H1 (cell line): ENCODE measurements around the gene RGS6. TPM values are rescaled to one million over a fixed set of nuclear protein-coding genes. Genes with fewer than 3 reads are reported as not detected.
A peak's percentile ranks its signal among the peaks of the same experiment; 100 is the strongest.

Experiments
- CTCF ChIA-PET: fragments of 300-600 bp; sonication (Branson Sonifier 250); formaldehyde crosslinking; loops from one replicate; lab custom pipeline; 2021; ENCODE audit not compliant: partially characterized antibody; lab: Charles Lee
- POLR2A ChIA-PET: fragments of 300-600 bp; sonication (Branson Sonifier 250); formaldehyde crosslinking; loops from one replicate; lab custom pipeline; 2021; ENCODE audit warnings: inconsistent platforms; ENCODE audit not compliant: partially characterized antibody; lab: Charles Lee
- DNase-seq, 2 experiments: peaks; one replicate each; pipeline versions ENCODE4 v3.0.0 to v3.0.0-alpha.2; 2010 to 2022; ENCODE audit warnings: low spot score in 2 of 2, low read depth in 1 of 2, mixed read lengths in 1 of 2
- FAIRE-seq: peaks from 2 replicates; lab custom pipeline; 2011; peaks lifted over from hg19 to GRCh38; lab: Jason Lieb, UNC
- H2AFZ ChIP-seq: 2 replicates; pipeline ENCODE4 v1.8.1; 2012; ENCODE audit warnings: low read length, inconsistent platforms
- H2AK5ac ChIP-seq: 2 replicates; pipeline ENCODE4 v1.6.1; 2013; ENCODE audit warnings: low read depth, low read length
- H2BK120ac ChIP-seq: replicated peaks from 2 replicates; pipeline ENCODE3; 2013; ENCODE audit warnings: low read depth, low read length, inconsistent platforms
- H2BK12ac ChIP-seq: 2 replicates; pipeline ENCODE4 v1.6.1; 2013; ENCODE audit warnings: low read depth, low read length
- H2BK15ac ChIP-seq: 2 replicates; pipeline ENCODE4 v1.6.1; 2013; ENCODE audit warnings: low read length
- H2BK20ac ChIP-seq: 2 replicates; pipeline ENCODE4 v1.6.1; 2013; ENCODE audit warnings: low read length
- H2BK5ac ChIP-seq: 2 replicates; pipeline ENCODE4 v1.6.1; 2013; ENCODE audit warnings: low read depth, low read length
- H3K14ac ChIP-seq: 2 replicates; pipeline ENCODE4 v1.6.1; 2013; ENCODE audit warnings: inconsistent platforms; ENCODE audit not compliant: insufficient read length
- H3K18ac ChIP-seq: 2 replicates; pipeline ENCODE4 v1.6.1; 2013; ENCODE audit warnings: low read length; ENCODE audit errors: extremely low read depth
- H3K23ac ChIP-seq: 2 replicates; pipeline ENCODE4 v1.6.1; 2013; ENCODE audit warnings: inconsistent platforms; ENCODE audit not compliant: insufficient read length
- H3K23me2 ChIP-seq: 2 replicates; pipeline ENCODE4 v1.6.1; 2013; ENCODE audit warnings: low read depth, low read length
- H3K27ac ChIP-seq: 2 replicates; pipeline ENCODE4 v1.6.1; 2011; ENCODE audit warnings: low read depth, low read length, inconsistent platforms
- H3K27me3 ChIP-seq, 4 experiments: replicated peaks in 1 of 4; 1 replicate in 1 of 4; 2 replicates in 3 of 4; pipeline versions ENCODE4 v1.6.1 to v1.8.1; 2011 to 2013; ENCODE audit warnings: low read length in 3 of 4, mild to moderate bottlenecking in 3 of 4, inconsistent platforms in 2 of 4, mixed read lengths in 2 of 4, moderate library complexity in 1 of 4; ENCODE audit not compliant: control insufficient read depth in 3 of 4, insufficient read depth in 3 of 4; ENCODE audit errors: extremely low read depth in 1 of 4
- H3K36me3 ChIP-seq, 4 experiments: 2 replicates each; pipeline versions ENCODE4 v1.6.1 to v1.8.1; 2011 to 2013; ENCODE audit warnings: mild to moderate bottlenecking in 4 of 4, low read length in 3 of 4, moderate library complexity in 2 of 4, control low read depth in 1 of 4, inconsistent platforms in 1 of 4; ENCODE audit not compliant: insufficient read depth in 4 of 4, control insufficient read depth in 2 of 4
- H3K4ac ChIP-seq: replicated peaks from 2 replicates; pipeline ENCODE3; 2013; ENCODE audit warnings: low read length, low read depth, mixed read lengths, inconsistent platforms; ENCODE audit not compliant: insufficient read length
- H3K4me1 ChIP-seq, 4 experiments: replicated peaks in 1 of 4; 1 replicate in 1 of 4; 2 replicates in 3 of 4; pipeline versions ENCODE4 v1.6.1 to v1.8.1; 2011 to 2013; ENCODE audit warnings: low read length in 3 of 4, inconsistent platforms in 2 of 4, mixed read lengths in 1 of 4; ENCODE audit not compliant: insufficient read depth in 4 of 4, control insufficient read depth in 3 of 4
- H3K4me2 ChIP-seq, 2 experiments: 2 replicates each; pipeline versions ENCODE4 v1.6.1 to v1.8.1; 2011 to 2013; ENCODE audit warnings: low read depth in 2 of 2, low read length in 2 of 2, control low read depth in 1 of 2, inconsistent platforms in 1 of 2, mild to moderate bottlenecking in 1 of 2; ENCODE audit not compliant: insufficient read depth in 1 of 2
- H3K4me3 ChIP-seq, 4 experiments: fragments of 200-600, 300-600 bp in 1 of 4; sonication (generic), shearing (Covaris generic), sonication (Bioruptor Twin) in 1 of 4; 2 replicates each; pipeline versions ENCODE4 v1.5.1 to v1.8.1; 2011 to 2016; ENCODE audit warnings: low read length in 4 of 4, low read depth in 3 of 4, control low read depth in 2 of 4, inconsistent platforms in 2 of 4, mild to moderate bottlenecking in 2 of 4, mixed read lengths in 1 of 4, moderate library complexity in 1 of 4; ENCODE audit not compliant: insufficient read depth in 2 of 4; ENCODE audit errors: extremely low read depth in 1 of 4
- H3K56ac ChIP-seq: replicated peaks from 2 replicates; pipeline ENCODE3; 2013; ENCODE audit warnings: low read depth, mild to moderate bottlenecking, mixed read lengths, low read length, inconsistent platforms; ENCODE audit not compliant: insufficient read length
- H3K79me1 ChIP-seq: 2 replicates; pipeline ENCODE4 v1.6.1; 2013; ENCODE audit warnings: low read depth, low read length, control low read depth
- H3K79me2 ChIP-seq, 2 experiments: 2 replicates each; pipeline versions ENCODE4 v1.6.1 to v1.8.1; 2012 to 2013; ENCODE audit warnings: low read length in 2 of 2, mild to moderate bottlenecking in 2 of 2, inconsistent platforms in 1 of 2; ENCODE audit not compliant: insufficient read depth in 2 of 2, control insufficient read depth in 1 of 2
- H3K9ac ChIP-seq, 4 experiments: replicated peaks in 1 of 4; 1 replicate in 1 of 4; 2 replicates in 3 of 4; pipeline versions ENCODE4 v1.6.1 to v1.8.1; 2011 to 2013; ENCODE audit warnings: low read depth in 3 of 4, low read length in 3 of 4, control low read depth in 2 of 4, mild to moderate bottlenecking in 2 of 4, moderate library complexity in 2 of 4, inconsistent platforms in 1 of 4; ENCODE audit errors: extremely low read depth in 1 of 4
- H3K9me3 ChIP-seq, 2 experiments: 2 replicates each; pipeline versions ENCODE4 v1.6.1 to v1.8.1; 2012 to 2013; ENCODE audit warnings: mild to moderate bottlenecking in 2 of 2, moderate library complexity in 2 of 2, control low read depth in 1 of 2, inconsistent platforms in 1 of 2, low read depth in 1 of 2, low read length in 1 of 2, mixed read lengths in 1 of 2; ENCODE audit not compliant: insufficient read depth in 2 of 2
- H4K20me1 ChIP-seq, 2 experiments: replicated peaks in 1 of 2; 2 replicates each; pipeline versions ENCODE3 to v1.8.1; 2011 to 2013; ENCODE audit warnings: inconsistent platforms in 2 of 2, low read length in 2 of 2, mild to moderate bottlenecking in 1 of 2; ENCODE audit not compliant: insufficient read depth in 2 of 2, control insufficient read depth in 1 of 2
- H4K5ac ChIP-seq: 2 replicates; pipeline ENCODE4 v1.6.1; 2013; ENCODE audit warnings: low read length, low read depth, mixed read lengths, inconsistent platforms; ENCODE audit not compliant: insufficient read length
- H4K8ac ChIP-seq: 2 replicates; pipeline ENCODE4 v1.8.0; 2013; ENCODE audit warnings: mild to moderate bottlenecking, moderate library complexity, low read length, inconsistent platforms; ENCODE audit not compliant: insufficient read depth; ENCODE audit errors: extremely low read depth
- H4K91ac ChIP-seq: replicated peaks from 2 replicates; pipeline ENCODE3; 2013; ENCODE audit warnings: low read length, mixed read lengths, inconsistent platforms; ENCODE audit not compliant: insufficient read length
- CBX8 ChIP-seq: fragments of 300-800, 300-1000 bp; sonication (generic); IDR thresholded peaks from 2 replicates; pipeline ENCODE4 v1.7.1; 2016; ENCODE audit warnings: low read depth, low read length, borderline replicate concordance
- CHD2 ChIP-seq: IDR thresholded peaks from 2 replicates; pipeline ENCODE4 v1.6.1; 2012; ENCODE audit warnings: low read length, improper control_type of control experiment
- KDM1A ChIP-seq: fragments of 200-600, 300-600 bp; sonication (generic); IDR thresholded peaks from 2 replicates; pipeline ENCODE4 v1.7.1; 2016; ENCODE audit warnings: mild to moderate bottlenecking, low read length, borderline replicate concordance
- KDM5A ChIP-seq: fragments of 200-600 bp; IDR thresholded peaks from 2 replicates; pipeline ENCODE4 v1.7.1; 2012; ENCODE audit warnings: mild to moderate bottlenecking, low read length, inconsistent platforms, mixed read lengths
- RFX5 ChIP-seq: IDR thresholded peaks from 2 replicates; pipeline ENCODE4 v1.6.1; 2011; ENCODE audit warnings: low read depth, low read length, improper control_type of control experiment, borderline replicate concordance
- RNF2 ChIP-seq: fragments of 200-900, 300-1000 bp; sonication (generic); IDR thresholded peaks from 2 replicates; pipeline ENCODE4 v1.7.1; 2016; ENCODE audit warnings: borderline replicate concordance, low read depth, mild to moderate bottlenecking, antibody characterized with exemption, low read length; ENCODE audit not compliant: poor library complexity, severe bottlenecking; ENCODE audit errors: missing control alignments
- SIN3A ChIP-seq, 2 experiments: IDR thresholded peaks in 1 of 2; conservative IDR thresholded peaks in 1 of 2; 2 replicates each; pipeline ENCODE4 v1.6.1; 2011 to 2012; ENCODE audit warnings: low read length in 2 of 2, improper control_type of control experiment in 1 of 2, low read depth in 1 of 2, mild to moderate bottlenecking in 1 of 2
- SIX5 ChIP-seq: IDR thresholded peaks from 2 replicates; pipeline ENCODE4 v1.6.1; 2011; ENCODE audit warnings: mild to moderate bottlenecking, low read depth, low read length
- SP1 ChIP-seq: IDR thresholded peaks from 2 replicates; pipeline ENCODE4 v1.6.1; 2011; ENCODE audit warnings: low read depth, low read length
- SP2 ChIP-seq: IDR thresholded peaks from 2 replicates; pipeline ENCODE4 v1.6.1; 2012; ENCODE audit warnings: mild to moderate bottlenecking, low read length, inconsistent platforms
- SP4 ChIP-seq: IDR thresholded peaks from 2 replicates; pipeline ENCODE4 v1.6.1; 2012; ENCODE audit warnings: low read length, inconsistent platforms
- TAF1 ChIP-seq: IDR thresholded peaks from 2 replicates; pipeline ENCODE4 v1.6.1; 2011; ENCODE audit warnings: mild to moderate bottlenecking, low read depth, low read length
- TEAD4 ChIP-seq: IDR thresholded peaks from 2 replicates; pipeline ENCODE4 v1.6.1; 2012; ENCODE audit warnings: low read depth, low read length, inconsistent platforms, mixed read lengths
- ZNF274 ChIP-seq: IDR thresholded peaks from 2 replicates; pipeline ENCODE4 v1.7.0; 2012; ENCODE audit warnings: low read length, borderline replicate concordance; ENCODE audit errors: extremely low read depth
- WGBS, 2 experiments: shearing (Covaris generic) in 1 of 2; methylation state at CpG; one replicate each; pipeline versions ENCODE4 v1.1.6 to v1.1.7; 2013 to 2015; ENCODE audit warnings: low lambda C conversion rate in 2 of 2, mixed read lengths in 2 of 2, inconsistent platforms in 1 of 2, low coverage in 1 of 2, missing lambda C conversion rate in 1 of 2; ENCODE audit not compliant: insufficient replicate concordance in 2 of 2, insufficient coverage in 1 of 2, insufficient read length in 1 of 2; ENCODE audit errors: extremely low coverage in 1 of 2, missing lambda C conversion rate in 1 of 2; 5-methylcytosine and 5-hydroxymethylcytosine counted together
- polyA plus RNA-seq, 7 experiments: library from polyadenylated mRNA; depleted of rRNA in 3 of 7; stranded (reverse) in 5 of 7; unstranded in 2 of 7; fragments of >200 nt in 5 of 7; fragments of 200-250 nt in 2 of 7; gene quantifications; 1 replicate in 5 of 7; 2 replicates in 1 of 7; 4 replicates in 1 of 7; pipeline versions ENCODE4 v1.2.1 to v1.2.3, GENCODE V29; 2011 to 2013; ENCODE audit warnings: missing spikeins in 2 of 7, mixed read lengths in 2 of 7
- total RNA-seq: library from RNA; stranded (reverse); fragmentation: NEBNext Ultra II Directional; extraction: Animal tissue kit (Norgen Biotek cat#: 25700); gene quantifications from 2 replicates; pipeline ENCODE4 v1.2.1, GENCODE V29; 2021

RGS6 gene
- total and polyA plus RNA-seq, 2 of the 8 experiments (the other 6 are each of a cell fraction or from before 2014, with no cell fraction given) = 0.26 to 1.1 TPM

- Histone ChIP-seq H2BK120ac (no peak overlapping the region), H3K9ac (no peak overlapping the region), H3K4me2 (no peak overlapping the region), H4K20me1 (peaks cover 0 to 1% of the 10 kb centered on the region in 2 experiments), H3K36me3 (no peaks in the 10 kb centered on the region), H3K4me3 (no peak overlapping the region), H3K79me2 (no peaks in the 10 kb centered on the region), H2BK15ac (no peak overlapping the region), H2AK5ac (no peak overlapping the region), H4K8ac (no peak overlapping the region), H4K5ac (no peak overlapping the region), H4K91ac (no peak overlapping the region), H3K27ac (no peak overlapping the region), H3K18ac (no peak overlapping the region), H3K4ac (no peak overlapping the region), H2BK12ac (no peak overlapping the region), H2BK20ac (no peak overlapping the region), H3K23ac (no peak overlapping the region), H3K56ac (no peak overlapping the region), H3K4me1 (no peaks in the 10 kb centered on the region), H3K23me2 (no peaks in the 10 kb centered on the region), H2AFZ (no peak overlapping the region), H3K9me3 (peaks cover 0 to 2% of the 10 kb centered on the region in 2 experiments; a peak in 1 of 4 replicates), H3K14ac (no peak overlapping the region), H3K27me3 (peaks cover 0 to 1% (median 0%) of the 10 kb centered on the region in 4 experiments; a peak in 1 of 7 replicates), H3K79me1 (no peaks in the 10 kb centered on the region), H2BK5ac (no peak overlapping the region)
- no peak for FAIRE-seq
- DNase-seq = no peak
- 55% methylated on average over 3 of the region's 3 CpGs; no CpG with 5 or more reads in 1 of the 2 experiments for WGBS, 2 experiments
- CTCF ChIA-PET = interaction anchor here (1.7 to 2.4 kb wide), 2 partner anchors 8 to 66 kb away, joined by 4 to 10 read pairs; no protein-coding TSS in a partner anchor
- POLR2A ChIA-PET = no interaction called here
- TF ChIP-seq KDM5A (no peak), CBX8 (no peak), TEAD4 (no peak), RNF2 (no peak), ZNF274 (no peak), RFX5 (no peak), KDM1A (no peak), SP1 (peak; percentile 56; the same call in 1 of the 2 replicates), SP2 (no peak), SIN3A (conservative IDR thresholded peaks at IDR 0.05 in 1 of 2, IDR thresholded peaks at IDR 0.05 in 1 of 2; ENCODE audit: low read depth in 1 of 2, low read length in 2 of 2) (no peak), SP4 (no peak), TAF1 (no peak), CHD2 (peak; percentile 45; the same call in 1 of the 2 replicates), SIX5 (peak; percentile 15; the same call in 1 of the 2 replicates)
These were observed 237.3 kb downstream of the RGS6 start for GRCh38 chr14:72169521-72169920.
